ENCODE data around the gene CCNL2.
A peak's percentile ranks its signal among the peaks of the same experiment; 100 is the strongest.
"Not testable (repeated sequence)": the region's sequence is repeated elsewhere in the genome, so short reads cannot be mapped to it uniquely, and the experiment has no call there.

CCNL2 gene

DNA sequence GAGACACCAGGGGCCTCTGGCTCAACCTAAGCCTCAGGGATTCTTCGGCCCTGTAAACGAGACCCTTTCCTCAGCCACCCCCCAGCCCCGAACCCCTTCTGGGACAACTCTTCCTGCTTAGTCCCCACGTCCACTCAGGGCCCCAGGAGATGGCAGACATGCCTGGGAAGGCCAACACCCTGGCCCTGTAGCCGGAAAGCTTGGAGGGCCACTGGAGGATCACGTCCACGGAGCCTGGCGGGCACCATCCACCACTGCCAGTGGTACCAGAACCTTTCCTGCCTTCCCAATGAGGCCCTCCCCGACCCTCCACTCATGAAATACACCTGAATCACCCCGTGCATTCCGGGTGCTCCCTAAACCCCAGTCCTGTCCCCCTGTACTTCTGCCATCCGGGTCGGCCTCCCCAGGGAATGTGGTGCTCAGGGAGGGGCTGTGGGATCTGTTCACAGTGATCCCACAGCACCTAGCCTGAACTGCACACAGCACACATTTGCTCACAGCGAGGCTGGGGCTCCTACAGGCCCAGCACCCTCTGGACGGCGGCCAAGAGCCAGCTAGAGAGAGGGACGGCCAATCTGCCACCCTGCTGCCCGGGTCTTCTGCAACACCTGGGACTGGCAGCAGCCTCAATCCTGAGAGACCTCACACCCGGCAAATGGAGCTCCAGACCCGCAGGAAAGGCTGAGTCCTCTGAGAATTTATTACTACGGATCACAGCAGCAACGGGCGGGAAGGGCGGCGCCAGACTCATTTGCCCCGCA is 25.9 kb downstream of the CCNL2 start:
- DNase-seq (ENCODE audit: low read depth) = no peak

DNA sequence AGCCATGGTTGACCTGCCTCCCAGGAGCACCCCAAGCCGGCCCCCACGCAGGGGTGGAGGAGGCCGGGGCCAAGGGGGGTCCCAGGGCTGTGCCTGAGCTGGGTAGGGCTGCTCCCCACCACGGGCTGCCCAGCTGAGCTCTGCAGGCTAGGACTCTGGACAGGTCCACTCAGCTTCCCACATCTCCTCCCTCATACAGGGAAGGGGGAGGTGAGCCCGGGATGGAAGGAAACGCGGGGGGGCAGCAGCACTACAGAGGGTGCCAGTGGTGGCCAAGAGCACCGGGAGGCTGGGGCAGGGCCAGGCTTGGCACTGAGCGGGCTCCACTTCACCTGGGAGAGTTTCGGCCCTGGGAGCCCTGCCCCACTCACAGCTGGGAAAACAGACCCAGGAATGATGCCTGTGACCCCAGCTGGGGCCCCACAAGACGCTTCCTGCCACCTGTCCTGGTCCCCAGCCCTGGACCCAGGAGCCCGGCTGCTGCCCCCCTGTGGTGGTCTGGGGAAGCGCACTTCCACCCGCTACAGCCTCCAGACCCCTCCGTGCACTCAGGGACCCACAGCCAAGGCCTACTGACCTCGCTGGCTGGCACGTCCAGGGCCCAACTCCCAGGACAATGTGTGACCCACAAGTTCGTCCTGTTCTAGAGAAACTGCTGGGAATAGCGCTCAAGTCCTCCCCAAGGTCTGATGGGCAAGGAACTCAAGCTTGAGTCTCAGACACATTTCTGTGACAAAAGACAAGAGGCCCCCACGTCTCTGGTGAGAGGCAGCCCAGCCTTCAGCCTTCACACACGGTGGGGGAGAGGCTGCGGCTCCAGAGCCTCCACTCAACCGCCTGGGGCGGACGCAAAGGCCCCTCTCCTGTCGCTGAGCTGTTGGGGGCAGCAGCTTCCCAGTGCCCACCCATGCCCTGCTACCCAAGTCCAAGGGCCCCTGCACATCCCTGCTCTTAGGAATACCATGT is 27.1 kb downstream of the CCNL2 start:
- DNase-seq (ENCODE audit: low read depth) = peak; percentile 59

DNA sequence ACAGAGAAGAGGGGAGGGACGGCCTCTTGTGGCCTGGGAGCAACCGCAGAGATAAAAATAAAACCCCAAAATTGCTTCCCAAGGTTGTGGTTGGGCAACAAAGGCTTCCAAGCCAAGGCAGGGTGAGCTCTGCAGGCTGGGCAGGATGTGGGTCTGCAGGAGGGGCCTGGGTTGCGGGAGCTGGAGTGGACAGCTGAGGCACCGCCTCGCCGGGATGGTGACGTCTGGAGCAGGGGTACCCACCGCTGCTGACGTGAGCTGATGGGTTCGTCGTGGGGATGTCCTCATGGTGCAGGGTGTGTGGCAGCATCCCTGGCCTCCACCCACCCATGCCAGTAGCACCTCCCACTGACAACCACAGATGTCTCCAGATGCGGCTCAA is 27.8 kb downstream of the CCNL2 start:
- peak; percentile 80 for DNase-seq (ENCODE audit: low read depth)

DNA sequence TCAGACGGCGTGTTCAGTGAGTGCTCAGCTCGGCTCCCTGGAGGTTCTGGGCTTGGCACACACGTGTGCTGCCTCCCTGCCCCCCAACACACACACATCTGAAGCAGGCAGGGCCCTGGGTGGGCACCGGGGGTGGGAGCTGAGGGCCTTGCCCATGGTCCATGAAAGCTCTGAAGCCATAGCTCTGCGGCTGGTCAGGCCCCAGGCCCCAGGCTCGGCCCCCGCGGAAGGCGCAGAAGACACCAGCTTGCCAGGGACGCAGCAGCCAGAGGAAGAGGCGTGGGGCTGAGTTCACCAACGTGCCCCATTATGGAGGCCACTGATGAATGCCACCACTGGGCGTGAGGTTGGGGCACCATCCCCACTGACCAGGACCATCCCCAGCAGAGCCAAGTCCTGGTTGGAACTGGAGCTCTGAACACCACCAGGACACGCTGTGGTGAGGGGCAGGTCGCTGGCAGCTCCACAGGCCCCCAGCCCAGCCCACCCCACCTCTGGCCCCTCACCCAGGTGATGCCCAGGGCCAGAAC is 28.3 kb downstream of the CCNL2 start:
- DNase-seq (ENCODE audit: low read depth) = no peak

DNA sequence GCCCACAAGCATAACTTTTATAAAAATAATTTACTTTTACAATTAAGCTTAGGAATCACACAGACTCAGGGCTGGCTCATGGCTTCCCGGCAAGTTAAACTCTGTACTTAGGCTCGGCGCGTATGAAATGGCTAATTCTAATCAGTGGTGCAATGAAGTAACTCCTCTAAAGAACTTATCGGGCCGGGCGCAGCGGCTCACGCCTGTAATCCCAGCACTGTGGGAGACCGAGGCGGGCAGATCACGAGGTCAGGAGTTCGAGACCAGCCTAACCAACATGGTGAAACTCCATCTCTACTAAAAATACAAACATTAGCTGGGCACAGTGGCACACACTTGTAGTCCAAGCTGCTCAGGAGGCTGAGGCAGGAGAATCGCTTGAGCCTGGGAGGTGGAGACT is 29.0 kb downstream of the CCNL2 start:
- DNase-seq (ENCODE audit: low read depth) = not testable (repeated sequence)

DNA sequence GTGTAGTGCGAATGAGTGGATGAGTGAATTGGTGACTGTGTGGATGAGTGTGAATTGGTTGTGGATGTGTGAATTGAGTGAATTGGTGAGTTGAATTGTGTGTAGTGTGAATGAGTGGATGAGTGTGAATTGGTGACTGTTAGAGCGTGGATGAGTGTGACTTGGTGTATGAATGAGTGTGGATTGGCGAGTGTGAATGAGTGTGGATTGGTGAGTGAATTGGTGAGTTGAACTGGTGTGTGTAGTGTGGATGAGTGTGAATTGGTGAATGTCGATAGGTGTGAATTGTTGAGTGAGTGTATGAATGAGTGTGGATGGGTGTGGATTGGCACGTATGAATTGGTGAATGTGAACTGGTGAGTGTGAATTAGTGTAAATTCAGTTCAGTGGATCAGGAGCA is 31.8 kb downstream of the CCNL2 start:
- DNase-seq (ENCODE audit: low read depth) = no peak

DNA sequence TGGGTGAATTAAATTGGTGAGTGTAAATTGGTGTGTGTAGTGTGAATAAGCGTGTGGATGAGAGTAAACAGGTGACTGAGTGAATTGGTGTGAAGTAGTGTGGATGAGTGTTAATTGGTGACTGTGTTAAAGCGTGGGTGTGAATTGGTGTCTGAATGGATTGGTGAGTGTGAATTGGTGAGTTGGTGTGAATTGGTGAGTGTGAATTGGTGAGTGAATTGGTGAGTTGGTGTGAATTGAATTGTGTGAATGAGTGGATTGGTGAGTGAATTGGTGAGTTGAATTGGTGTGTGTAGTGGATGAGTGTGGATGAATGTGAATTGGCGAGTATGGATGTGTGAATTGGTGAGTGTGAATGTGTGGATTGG is 32.5 kb downstream of the CCNL2 start:
- DNase-seq (ENCODE audit: low read depth) = no peak

DNA sequence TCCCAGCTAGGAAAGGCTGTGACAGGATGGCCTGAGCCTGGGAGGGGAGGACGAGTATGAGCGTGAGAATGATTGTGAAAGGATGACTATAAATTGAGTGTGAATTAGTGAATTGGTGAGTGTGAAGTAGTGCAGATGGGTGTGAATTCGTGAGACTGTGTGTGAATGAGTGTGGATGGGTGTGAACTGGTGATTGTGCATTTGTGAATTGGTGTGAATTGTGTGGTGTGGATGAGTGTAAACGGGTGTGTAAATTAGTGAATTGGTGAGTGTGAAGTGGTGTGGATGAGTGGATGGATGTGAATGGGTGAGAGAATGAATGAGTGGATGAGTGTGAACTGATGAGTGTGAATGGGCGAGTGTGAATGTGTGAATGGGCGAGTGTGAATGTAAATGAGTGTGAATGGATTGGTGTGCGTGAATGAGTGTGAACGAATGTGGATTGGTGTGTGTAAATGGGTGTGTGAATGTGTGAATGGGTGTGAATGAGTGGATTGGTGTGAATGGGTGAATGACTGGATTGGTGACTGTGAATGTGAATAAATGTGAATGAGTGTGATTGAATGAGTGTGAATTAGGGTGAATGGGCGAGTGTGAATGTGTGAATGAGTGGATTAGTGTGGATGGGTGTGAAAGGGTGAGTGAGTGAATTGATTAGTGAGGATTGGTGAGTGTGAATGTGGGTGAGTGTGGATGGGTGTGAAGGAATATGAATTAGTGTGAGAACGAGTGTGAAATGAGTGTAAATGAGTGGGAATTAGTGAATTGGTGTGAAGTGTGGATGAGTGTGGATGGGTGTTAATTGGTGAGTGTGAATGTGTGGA is 33.0 kb downstream of the CCNL2 start:
- DNase-seq (ENCODE audit: low read depth) = no peak

DNA sequence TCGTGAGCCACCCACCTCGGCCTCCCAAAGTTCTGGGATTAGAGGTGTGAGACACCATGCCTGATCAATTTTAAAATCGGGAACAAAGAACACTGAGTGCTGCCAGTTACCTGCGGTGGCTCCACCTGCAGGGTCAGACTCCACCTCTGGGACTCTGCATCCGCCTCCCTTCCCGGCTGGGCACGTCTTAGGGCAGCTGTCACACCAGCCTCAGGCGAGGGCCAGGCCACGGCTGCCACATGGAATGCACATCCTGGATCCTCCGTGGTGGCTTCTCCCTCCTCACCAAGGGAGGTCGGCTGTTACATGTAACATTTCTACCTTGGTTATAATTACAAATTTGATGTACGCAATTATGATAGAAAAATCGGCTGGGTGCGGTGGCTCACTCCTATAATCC is 34.9 kb downstream of the CCNL2 start:
- no peak for DNase-seq (ENCODE audit: low read depth)

DNA sequence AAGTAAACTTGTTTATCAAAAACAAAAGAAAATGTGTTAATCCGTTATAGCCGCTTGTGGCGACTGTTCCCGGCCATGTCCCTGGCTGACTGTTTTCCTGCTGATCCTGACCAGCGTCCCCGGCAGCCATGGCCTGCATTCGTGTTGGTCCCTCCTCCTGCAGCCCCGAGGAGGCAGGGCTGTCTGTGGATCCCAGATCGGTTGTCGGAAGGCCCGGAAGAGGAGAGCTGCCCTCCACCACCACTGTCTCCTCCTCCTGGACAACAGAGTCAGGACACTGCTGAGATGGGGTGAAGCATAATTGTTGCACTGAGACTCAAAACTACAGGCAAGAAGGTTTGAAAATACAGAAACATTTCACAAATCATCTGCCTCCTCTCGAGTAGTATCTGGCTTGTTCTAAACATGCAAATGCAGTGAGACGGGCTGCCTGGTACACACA is 37.1 kb downstream of the CCNL2 start:
- peak; percentile 91 for DNase-seq (ENCODE audit: low read depth)

DNA sequence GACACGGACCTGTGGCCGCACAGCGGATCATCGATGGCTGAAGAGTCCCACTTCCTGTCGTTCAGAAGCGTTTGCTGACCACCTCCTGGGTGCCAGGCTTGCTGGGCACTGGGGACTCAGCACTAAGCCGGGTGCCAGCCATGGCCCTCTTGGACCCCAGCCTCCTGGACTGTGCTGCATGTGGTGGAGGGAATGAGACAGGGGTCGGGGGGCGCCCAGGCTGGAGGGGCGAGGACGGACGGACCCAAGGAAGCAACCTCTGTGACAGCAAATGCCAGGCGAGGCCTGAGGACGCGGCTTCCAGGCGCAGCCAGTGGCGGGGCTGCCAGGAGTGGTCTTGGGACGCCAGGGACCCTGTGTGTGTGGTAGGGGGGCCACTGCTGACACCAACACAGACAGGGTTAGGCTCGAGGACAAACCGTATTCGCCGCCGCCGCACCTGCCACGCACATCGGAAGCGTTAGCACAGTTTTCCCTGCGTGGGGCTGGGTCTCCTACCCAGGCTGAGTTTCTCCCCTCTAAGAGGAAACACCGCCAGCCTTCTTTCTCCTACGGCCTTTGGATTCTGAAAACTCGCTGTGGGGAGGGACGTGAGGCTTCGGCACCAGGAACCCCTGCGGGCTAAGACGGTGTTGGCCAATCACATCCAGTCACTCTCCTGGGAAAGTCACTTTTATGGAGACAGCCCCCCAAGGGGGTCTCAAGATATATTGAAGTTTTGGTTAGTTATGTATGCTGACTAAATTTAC is 37.7 kb downstream of the CCNL2 start:
- DNase-seq (ENCODE audit: low read depth) = no peak

DNA sequence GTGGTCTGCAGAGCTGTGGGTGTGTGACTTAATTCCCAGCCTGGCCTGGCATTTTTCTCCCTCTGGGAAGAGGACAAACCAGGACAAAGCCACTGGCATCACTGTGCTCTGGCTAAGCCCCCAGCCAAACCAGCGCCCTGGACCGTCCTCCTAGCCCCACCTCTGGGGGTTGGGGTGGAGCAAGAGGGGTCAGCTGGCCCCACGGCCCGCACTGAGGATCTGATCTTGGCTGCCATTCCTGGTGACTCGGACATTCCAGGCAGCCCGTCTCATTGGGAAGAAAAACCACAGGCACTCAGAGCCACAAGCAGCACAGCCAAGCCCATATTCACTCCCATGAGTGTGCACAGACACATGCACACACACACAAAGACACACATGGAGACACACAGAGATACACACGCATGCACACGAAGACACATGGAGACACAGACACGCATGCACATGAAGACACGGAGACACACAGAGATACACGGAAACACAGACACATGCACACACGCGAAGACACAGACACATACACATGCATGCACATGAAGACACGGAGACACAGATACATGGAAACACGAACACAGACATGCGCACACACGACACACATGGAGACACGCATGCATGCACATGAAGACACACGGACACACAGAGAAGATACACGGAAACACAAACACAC is 38.5 kb downstream of the CCNL2 start:
- DNase-seq (ENCODE audit: low read depth) = peak; percentile 95

DNA sequence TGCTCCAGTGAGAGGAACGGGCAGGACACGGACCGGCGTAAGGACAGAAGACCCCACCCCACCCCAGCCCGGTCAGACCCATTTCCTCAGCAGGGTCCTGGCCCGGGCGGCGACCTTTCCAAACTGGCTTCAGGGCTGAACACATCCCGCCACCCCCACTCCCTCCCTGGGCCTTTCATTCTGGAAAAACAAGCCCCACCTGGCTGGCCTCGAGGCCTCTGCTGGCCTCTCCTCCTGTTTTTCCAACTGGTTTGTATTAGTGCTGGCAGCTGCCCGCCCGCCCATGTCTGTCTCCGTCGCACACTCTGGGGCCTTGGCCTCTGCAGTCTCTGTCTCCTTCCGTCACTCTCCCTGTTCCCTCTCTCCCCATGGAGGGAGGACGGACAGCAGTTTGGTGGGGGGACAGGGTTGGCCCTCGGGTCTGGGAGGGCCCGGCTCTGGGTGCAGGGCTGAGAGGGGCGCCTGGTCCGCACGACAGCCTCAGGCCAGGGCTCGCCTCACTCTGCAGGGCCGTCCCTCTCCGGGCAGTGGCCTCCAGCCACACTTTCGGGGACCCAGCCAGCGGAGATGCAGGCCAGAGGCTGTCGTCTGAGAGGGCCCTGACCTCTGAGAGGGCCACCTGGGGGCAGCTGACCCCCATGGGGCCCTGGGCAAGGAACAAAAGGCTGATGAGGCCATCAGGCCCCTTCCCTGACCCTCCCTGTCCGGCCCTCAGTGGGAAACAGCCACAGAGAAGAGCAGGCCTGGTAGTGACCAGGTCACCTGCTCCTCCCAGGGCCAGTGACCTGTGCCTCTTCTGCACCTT is 39.3 kb downstream of the CCNL2 start:
- DNase-seq (ENCODE audit: low read depth) = peak; percentile 45

DNA sequence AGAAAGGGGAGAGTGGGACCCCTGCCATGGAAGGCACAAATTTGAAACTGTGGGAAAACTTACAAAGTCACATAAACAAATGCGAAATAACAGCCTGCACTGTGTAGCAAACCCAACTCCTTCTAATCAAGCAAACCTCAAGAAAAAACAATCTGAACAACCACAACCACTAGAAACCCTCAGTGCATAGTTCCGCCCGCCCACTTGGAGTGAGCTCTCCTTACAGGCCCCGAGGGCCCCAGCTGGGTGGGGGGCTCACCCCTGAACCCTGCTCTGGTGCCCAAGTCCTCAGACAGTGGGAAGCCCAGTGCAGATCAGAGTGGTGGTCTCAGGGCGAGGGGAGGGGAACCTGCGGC is 39.8 kb downstream of the CCNL2 start:
- DNase-seq (ENCODE audit: low read depth) = peak; percentile 86

DNA sequence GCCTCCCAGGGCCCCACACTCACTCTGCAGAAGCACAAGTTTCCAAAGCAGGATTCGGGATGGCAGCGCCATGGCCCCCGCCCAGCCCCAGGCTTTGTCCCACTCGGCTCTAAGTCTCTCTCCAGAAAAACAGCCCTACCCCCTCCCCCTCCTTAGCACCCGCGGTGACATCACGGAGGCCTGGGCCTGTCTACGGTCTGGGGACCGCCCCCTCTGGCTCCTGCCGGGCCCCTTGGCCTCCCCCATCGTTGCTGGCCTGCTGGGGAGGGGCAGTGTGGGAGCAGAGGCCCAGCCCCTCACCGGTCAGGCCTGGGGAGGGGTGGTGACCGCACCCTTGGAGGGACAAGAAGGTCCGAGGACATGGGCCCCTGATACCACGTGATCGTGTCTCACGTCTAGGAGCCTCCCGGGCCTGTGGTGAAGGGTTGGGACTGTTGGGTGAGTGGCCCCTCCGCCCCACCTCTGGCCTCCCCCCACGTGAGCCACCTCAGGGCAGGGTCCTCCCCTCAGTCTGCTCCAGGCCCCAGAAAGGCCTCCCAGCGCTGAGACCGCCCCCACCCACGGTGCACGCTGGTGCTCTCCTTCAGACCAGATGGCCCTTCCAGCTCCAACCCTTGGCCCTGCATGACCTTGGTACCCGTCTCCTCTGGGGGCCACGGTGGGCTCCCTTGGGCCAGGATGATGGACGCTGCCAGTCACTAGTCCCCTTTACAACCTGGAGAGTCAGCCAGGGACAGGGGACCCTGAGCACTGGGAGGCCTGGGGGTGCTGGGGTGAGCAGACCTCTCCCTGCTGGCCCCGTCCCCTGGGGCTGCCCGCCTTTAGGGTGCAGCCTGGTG is 40.5 kb downstream of the CCNL2 start, which contains the start of gene MXRA8:
Gene MXRA8, minus strand, starts transcription at position 123 of the 839 bp plus-strand sequence. Its CDS starts 51 bp downstream, at position 72.
- peak; percentile 86 for DNase-seq (ENCODE audit: low read depth)

DNA sequence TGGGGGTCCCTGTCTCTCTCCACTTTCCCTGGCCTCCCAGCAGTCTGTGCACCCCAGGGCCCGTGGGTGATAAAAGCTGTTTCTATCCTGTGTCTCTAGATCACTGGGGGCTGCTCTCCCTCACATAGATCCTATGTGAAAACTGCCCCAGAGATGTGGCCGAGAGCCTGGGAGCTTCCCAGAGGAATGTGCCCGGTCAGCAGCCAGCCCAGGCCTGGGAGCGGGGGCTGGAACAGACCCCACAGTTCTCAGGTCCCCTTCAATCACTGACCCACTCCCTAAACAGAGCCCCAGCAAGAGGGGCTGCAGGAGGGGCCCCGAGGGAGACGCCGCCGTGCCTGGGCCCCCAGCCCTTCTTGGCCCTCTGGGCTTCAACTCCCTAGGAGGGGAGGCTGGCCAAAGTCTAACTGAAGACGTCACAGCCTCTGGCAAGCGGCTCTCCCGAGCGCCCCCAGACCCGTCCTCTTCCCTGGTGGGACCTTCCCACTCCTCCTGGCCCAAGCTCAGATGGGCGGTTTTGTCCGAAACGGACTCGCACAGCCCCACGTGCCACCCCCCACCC is 41.2 kb downstream of the CCNL2 start:
- peak; percentile 31 for DNase-seq (ENCODE audit: low read depth)

DNA sequence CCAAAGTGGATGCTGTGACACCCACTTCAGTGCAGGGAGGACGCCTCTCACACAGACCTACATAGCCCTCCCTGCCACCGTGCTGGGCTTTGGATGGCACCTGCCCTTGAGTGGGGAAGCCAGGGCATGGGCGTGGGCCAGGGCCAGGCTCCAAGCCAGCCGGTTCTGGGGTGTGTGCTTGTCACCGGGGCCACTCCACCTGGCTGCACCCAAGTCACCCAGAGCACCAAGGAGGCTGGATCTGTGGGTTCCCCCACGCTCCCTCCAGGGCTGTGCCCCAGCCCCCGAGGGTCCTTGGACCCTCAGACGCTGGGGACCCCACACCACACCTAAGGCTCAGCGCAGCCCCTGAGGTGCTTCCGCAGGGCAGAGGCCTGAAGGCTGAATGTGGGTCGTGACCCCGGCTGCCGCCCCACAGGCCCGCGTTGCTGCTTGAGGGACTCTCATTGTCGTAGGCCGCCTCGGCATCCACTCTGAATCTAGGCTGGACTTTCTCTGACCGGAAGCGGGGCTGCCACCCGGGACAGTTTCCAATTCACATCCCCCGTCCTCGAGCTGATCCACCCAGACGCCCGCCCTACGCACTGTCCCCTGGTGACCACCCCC is 42.2 kb downstream of the CCNL2 start:
- no peak for DNase-seq (ENCODE audit: low read depth)

DNA sequence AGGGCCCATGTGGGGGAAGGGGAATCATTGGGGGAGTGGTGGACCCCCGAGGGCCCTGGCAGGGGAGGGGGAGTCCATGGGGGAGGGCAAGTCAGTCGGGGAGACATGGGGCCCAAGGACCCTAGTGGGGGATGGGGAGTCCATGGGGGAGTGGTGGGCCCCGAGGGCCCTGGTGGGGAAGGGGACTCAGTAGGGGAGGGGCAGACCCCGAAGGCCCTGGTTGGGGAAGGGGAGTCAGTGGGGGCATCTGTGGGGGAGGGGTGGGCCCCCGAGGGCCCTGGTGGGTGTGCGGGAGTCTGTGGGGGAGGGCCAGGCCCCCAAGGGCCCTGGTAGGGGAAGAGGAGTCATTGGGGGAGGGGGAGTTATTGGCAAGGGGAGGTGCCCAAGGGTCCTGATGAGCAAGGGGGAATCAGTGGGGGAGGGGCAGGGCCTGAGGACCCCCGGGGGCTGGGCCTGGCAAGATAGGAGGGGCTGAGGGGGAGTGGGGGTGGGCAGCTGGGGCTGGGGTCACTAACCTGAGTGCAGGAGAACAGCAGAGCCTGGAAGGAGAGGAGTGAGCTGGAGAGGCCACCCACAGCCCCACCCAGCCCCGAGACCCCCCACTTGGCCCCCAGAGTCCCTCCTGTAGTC is 42.9 kb downstream of the CCNL2 start:
- no peak for DNase-seq (ENCODE audit: low read depth)

All from amniotic epithelial cell (primary cell).